Adipocyte (in vitro differentiated cells): ENCODE measurements around the gene RIOK3.
"Not testable (repeated sequence)": the region's sequence is repeated elsewhere in the genome, so short reads cannot be mapped to it uniquely, and the experiment has no call there.

Source experiments
- DNase-seq: peaks from one replicate; pipeline ENCODE4 v3.0.0-alpha.2; 2015; ENCODE audit warnings: low read depth
- H3K27me3 ChIP-seq: replicated peaks from 2 replicates; pipeline ENCODE4 v1.7.0; 2013; ENCODE audit warnings: mild to moderate bottlenecking, low read length, moderate library complexity; ENCODE audit not compliant: control insufficient read depth, insufficient read depth
- H3K36me3 ChIP-seq: 2 replicates; pipeline ENCODE4 v1.7.0; 2013; ENCODE audit warnings: low read length, mild to moderate bottlenecking, moderate library complexity; ENCODE audit not compliant: control insufficient read depth, insufficient read depth, severe bottlenecking
- H3K4me1 ChIP-seq: 2 replicates; pipeline ENCODE4 v1.7.0; 2013; ENCODE audit warnings: mild to moderate bottlenecking, low read length, moderate library complexity; ENCODE audit not compliant: control insufficient read depth, insufficient read depth
- H3K4me3 ChIP-seq: 2 replicates; pipeline ENCODE4 v1.7.0; 2013; ENCODE audit warnings: mild to moderate bottlenecking, low read length, moderate library complexity
- H3K9ac ChIP-seq: 2 replicates; pipeline ENCODE4 v1.7.0; 2013; ENCODE audit warnings: mild to moderate bottlenecking, low read length, moderate library complexity
- H3K9me3 ChIP-seq: 2 replicates; pipeline ENCODE4 v1.7.0; 2013; ENCODE audit warnings: mild to moderate bottlenecking, low read length, moderate library complexity; ENCODE audit not compliant: control insufficient read depth

Gene RIOK3

DNA sequence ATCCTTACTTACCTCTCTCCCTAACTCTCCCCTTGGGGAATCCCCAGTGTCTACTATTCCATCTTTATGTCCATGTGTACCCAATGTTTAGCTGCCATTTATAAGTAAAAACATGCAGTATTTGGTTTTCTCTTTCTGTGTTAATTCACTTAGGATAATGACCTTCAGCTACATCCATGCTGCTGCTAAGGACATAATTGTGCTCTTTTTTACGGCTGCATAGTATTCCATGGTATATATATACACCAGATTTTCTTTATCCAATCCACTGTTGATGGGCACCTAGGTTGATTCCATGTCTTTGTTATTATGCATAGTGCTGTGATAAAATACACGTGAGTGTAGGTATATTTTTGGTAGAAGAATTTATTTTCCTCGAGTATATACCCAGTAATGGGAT is 24.3 kb upstream of the RIOK3 start:
- H3K9ac ChIP-seq: no peak overlapping the region
- no peak for DNase-seq
- no peaks in the 10 kb centered on the region for H3K27me3 ChIP-seq
- H3K4me1 ChIP-seq: no peaks in the 10 kb centered on the region
- H3K9me3 ChIP-seq: no peaks in the 10 kb centered on the region
- no peaks in the 10 kb centered on the region for H3K36me3 ChIP-seq
- H3K4me3 ChIP-seq: no peak overlapping the region

DNA sequence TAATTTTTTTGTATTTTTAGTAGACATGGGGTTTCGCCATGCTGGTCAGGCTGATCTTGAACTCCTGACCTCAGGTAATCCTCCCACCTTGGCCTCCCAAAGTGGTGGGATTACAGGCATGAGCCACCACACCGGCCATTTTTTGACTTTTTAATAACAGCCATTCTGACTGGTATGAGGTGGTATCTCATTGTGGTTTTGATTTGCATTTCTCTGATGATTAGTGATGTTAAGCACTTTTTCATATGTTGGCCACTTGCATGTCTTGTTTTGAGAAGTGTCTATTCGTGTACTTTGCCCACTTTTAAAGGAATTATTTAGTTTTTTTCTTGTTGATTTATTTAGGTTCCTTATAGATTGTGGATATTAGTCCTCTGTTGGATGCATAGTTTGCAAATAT is 23.5 kb upstream of the RIOK3 start:
- H3K9ac ChIP-seq, H3K27me3 ChIP-seq, H3K4me3 ChIP-seq, H3K36me3 ChIP-seq, H3K9me3 ChIP-seq, DNase-seq, H3K4me1 ChIP-seq: not testable (repeated sequence)

DNA sequence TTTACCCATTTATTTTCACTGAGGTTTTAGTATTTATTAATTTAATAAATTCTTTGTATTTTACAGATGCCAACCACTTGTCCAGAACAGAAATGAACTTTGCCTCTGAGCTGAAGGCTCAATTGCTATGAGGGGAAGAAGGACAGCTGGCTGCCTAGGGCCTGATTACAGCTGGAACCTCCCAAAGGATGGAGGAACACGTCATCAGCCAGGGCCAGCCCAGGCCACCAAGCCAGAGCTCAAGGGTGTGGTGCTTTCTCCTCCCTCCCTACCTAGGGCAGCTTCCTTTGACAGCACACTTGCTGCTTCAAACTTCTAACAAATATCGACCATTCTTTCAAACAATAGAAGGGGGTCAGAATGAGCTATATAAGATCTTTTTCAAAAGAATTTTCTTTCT is 19.7 kb upstream of the RIOK3 start:
- Histone ChIP-seq H3K4me1 (peaks cover 9% of the 10 kb centered on the region), H3K9ac (no peak overlapping the region), H3K9me3 (no peaks in the 10 kb centered on the region), H3K36me3 (no peaks in the 10 kb centered on the region), H3K4me3 (no peak overlapping the region), H3K27me3 (no peaks in the 10 kb centered on the region)
- no peak for DNase-seq

DNA sequence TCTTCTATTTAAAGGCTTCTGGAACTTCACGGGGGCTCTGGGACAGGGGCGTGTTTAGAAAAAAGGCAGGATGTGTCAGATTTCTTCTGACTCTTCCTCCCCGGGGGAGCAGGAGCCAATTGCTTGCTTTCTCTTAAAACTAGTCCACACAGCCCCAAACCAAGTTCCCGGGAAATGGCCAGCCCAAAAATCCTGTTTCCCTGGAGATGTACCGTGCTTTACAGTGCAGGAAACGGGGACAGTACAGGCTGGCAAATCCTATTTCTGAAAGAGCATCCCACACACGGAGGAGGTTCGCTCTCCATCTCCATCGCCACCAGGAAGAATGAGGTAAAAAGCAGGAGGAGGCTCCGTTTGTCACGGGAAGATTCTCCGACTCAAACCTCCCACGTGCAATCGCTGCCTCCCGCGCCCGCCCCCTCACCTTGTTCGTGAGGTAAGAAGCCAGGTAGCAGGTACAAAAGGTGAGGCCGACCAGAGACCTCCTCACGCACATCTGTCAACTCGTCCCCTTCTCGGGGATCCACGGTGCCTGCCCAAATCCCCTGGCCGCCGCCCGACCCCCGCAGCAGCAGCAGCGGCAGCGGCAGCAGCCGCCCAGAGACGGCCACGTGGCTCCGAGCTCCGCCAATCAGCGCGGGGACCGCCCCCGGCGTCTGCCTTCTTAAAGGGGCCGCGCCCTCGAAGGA is 15.6 kb upstream of the RIOK3 start:
- peak overlapping the region; percentile 100 for H3K4me3 ChIP-seq
- peaks cover 10% of the 10 kb centered on the region for H3K4me1 ChIP-seq
- H3K27me3 ChIP-seq: no peaks in the 10 kb centered on the region
- no peaks in the 10 kb centered on the region for H3K9me3 ChIP-seq
- DNase-seq: peak; percentile 92
- peak overlapping the region; percentile 93 for H3K9ac ChIP-seq
- no peaks in the 10 kb centered on the region for H3K36me3 ChIP-seq

DNA sequence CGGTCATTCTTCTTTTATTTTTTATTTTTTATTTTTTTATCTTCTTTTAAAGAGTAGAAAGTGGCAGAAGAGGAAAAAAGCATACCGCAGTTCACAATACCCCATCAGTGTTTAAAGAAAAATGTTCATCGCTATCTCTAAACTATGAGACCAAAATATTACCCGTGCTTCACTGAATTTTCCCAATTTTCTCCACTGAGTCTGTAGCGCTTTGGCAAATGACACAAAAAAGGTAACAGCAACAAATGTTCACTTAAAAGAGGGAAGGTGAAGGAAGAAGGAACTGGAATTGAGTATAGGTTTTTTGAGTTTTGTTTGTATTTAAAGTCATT is 15.1 kb upstream of the RIOK3 start:
- H3K36me3 ChIP-seq: no peaks in the 10 kb centered on the region
- H3K27me3 ChIP-seq: no peaks in the 10 kb centered on the region
- H3K4me3 ChIP-seq: peak overlapping the region; percentile 100
- H3K9me3 ChIP-seq: no peaks in the 10 kb centered on the region
- H3K4me1 ChIP-seq: peaks cover 14% of the 10 kb centered on the region
- H3K9ac ChIP-seq: peak overlapping the region; percentile 93
- DNase-seq: no peak

DNA sequence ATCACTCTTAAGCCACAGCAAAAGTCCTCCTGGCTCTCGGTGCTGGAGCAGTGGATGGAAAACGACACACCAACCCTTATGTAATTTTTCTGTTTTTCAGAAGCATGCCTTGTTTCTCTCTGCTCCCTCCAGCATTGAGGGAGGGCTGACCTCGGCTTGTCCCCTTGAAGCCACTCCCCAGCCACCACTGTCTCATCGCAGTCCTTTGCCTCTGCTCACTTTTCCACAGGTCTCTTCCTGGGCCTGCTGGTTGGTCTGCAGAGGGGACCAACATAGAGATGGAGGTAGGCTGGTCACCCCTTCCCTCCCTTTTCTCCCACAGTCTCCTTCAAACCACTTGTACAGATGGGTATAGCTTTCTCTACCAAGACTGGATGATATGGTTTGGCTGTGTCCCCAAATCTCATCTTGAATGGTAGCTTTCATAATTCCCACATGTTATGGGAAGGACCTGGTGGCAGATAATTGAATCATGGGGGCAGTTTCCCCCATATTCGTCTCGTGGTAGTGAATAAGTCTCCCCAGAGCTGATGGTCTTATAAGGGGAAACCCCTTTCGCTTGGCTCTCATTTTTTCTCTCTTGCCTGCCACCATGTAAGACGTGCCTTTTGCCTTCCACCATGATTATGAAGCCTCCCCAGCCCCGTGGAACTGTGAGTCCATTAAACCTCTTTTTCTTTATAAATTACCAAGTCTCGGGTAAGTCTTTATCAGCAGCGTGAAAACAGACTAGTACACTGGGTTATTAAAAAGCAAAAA is 14.3 kb upstream of the RIOK3 start:
- H3K4me1 ChIP-seq: peaks cover 16% of the 10 kb centered on the region
- no peaks in the 10 kb centered on the region for H3K27me3 ChIP-seq
- H3K9ac ChIP-seq: peak overlapping the region; percentile 93
- DNase-seq: no peak
- no peaks in the 10 kb centered on the region for H3K36me3 ChIP-seq
- no peaks in the 10 kb centered on the region for H3K9me3 ChIP-seq
- H3K4me3 ChIP-seq: peak overlapping the region; percentile 100

DNA sequence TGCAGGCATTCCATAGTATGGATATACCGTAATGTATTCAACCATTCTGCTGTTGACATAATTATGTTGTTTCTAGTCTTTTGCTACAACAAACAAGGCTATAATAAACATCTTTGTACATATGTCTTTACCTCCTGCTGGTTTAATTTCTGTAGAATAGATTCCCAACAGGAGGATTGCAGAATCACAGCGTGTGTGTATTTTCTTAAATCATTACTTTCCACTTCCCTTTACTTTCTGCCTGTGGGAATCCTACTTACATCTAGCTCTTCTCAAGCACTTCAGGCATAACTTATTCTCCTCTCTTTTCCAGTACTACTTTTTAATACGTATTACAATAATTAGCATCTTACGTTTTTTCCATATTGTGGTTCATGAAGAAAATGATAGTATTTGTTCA is 13.0 kb upstream of the RIOK3 start:
- no peak for DNase-seq
- Histone ChIP-seq H3K4me3 (no peak overlapping the region), H3K4me1 (peaks cover 16% of the 10 kb centered on the region), H3K27me3 (no peaks in the 10 kb centered on the region), H3K9ac (no peak overlapping the region), H3K9me3 (no peaks in the 10 kb centered on the region), H3K36me3 (no peaks in the 10 kb centered on the region)

DNA sequence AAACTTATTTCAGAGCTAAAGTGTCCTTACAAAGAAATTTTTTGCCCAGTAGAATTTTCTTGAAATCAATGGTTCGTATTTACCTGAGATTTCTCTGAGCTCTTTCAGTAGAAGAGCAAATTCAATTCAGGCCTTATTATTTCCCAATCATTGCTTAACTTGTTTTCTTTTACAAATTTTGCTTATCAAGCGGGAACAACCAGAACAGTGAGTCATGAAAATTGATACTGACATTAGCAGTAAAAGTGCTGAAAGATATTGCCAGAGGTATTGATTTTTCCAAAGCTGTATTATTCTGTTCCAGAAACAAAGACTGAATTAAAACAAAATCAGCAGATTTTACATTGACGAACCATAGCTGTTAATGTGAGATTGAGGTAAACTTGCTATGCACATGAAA is 10.1 kb upstream of the RIOK3 start:
- Histone ChIP-seq H3K4me1 (peaks cover 11% of the 10 kb centered on the region), H3K27me3 (no peaks in the 10 kb centered on the region), H3K4me3 (no peak overlapping the region), H3K9me3 (no peaks in the 10 kb centered on the region), H3K36me3 (no peaks in the 10 kb centered on the region), H3K9ac (no peak overlapping the region)
- DNase-seq: no peak

DNA sequence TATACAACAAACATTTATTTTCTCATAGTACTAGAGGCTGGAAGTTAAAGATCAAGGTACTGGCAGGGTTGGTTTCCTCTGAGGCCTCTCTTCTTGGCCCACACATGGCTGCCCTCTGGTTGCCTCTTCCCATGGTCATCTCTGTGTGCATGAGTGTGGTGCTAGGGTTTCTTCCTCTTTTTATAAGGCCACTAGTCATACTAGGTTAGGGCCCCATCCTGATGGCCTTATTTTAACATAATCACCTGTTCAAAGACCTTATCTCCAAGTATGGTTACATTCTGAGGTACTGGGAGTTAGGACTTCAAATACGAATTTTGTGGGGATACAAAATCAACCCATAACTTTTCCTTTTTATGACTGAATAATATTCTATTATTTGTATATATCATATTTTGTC is 4.8 kb upstream of the RIOK3 start:
- Histone ChIP-seq H3K36me3 (no peaks in the 10 kb centered on the region), H3K4me1 (peaks cover 9% of the 10 kb centered on the region), H3K9me3 (no peaks in the 10 kb centered on the region), H3K4me3 (no peak overlapping the region), H3K27me3 (no peaks in the 10 kb centered on the region), H3K9ac (no peak overlapping the region)
- no peak for DNase-seq

DNA sequence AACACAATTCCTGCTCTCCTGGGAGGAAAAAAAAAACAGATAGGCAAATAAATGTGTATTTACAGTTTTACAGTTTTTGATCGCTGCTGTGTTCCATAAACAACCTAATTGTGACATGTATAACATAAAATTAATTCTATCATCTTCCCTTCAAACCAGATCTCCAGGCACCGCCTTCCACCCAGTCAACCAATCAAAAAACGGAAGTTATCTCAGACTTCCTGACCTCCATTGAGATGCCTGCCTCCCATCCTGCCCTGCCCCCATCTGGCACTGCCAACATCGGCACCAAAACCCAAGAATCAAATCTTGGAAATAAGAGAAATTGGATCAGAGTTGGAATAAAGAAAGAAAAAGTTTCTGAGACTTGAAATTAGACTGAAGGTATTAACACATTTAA is 3.1 kb upstream of the RIOK3 start:
- Histone ChIP-seq H3K27me3 (no peaks in the 10 kb centered on the region), H3K9ac (no peak overlapping the region), H3K9me3 (no peaks in the 10 kb centered on the region), H3K36me3 (no peaks in the 10 kb centered on the region), H3K4me3 (no peak overlapping the region), H3K4me1 (peaks cover 12% of the 10 kb centered on the region)
- DNase-seq: no peak

DNA sequence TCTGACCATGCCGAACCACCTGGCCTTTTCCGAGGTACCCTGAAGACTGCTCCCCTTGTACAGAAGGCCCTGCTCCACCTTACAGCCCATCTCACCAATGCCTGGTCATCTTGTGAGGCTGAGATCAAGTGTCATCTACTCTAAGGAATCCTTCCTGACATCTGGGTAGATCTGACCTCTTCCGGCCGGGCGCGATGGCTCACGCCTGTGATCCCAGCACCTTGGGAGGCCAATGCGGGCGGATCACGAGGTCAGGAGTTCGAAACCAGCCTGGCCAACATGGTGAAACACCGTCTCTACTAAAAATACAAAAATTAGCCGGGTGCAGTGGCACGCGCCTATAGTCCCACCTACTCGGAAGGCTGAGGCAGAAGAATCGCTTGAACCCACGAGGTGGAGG is 2.1 kb upstream of the RIOK3 start:
- no peak overlapping the region for H3K9ac ChIP-seq

DNA sequence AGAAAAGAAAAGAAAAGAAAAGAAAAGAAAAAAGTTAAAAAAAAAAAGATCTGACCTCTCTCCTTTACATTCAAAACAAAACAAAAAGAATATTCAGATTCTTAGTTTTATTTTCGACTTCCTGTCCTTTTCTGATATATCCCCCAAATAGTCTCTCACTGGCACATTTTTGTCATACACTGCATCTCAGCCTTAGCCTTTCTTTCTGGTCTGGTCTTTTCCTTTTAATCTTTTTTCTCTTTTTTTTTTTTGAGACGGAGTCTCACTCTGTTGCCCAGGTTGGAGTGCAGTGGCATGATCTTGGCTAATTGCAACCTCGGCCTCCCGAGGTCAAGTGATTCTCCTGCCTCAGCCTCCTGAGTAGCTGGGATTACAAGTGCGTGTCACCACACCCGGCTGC is 1.6 kb upstream of the RIOK3 start:
- Histone ChIP-seq H3K27me3 (no peaks in the 10 kb centered on the region), H3K36me3 (no peaks in the 10 kb centered on the region), H3K9ac (no peak overlapping the region), H3K4me3 (no peak overlapping the region), H3K4me1 (peaks cover 15% of the 10 kb centered on the region), H3K9me3 (no peaks in the 10 kb centered on the region)
- no peak for DNase-seq

More for the DNA sequence above, 2.1 kb upstream of the RIOK3 start:
- no peak for DNase-seq
- Histone ChIP-seq H3K4me3 (no peak overlapping the region), H3K27me3 (no peaks in the 10 kb centered on the region), H3K9me3 (no peaks in the 10 kb centered on the region), H3K36me3 (no peaks in the 10 kb centered on the region), H3K4me1 (peaks cover 13% of the 10 kb centered on the region)
